ENCODE results near the gene ADAMTSL1.

DNA sequence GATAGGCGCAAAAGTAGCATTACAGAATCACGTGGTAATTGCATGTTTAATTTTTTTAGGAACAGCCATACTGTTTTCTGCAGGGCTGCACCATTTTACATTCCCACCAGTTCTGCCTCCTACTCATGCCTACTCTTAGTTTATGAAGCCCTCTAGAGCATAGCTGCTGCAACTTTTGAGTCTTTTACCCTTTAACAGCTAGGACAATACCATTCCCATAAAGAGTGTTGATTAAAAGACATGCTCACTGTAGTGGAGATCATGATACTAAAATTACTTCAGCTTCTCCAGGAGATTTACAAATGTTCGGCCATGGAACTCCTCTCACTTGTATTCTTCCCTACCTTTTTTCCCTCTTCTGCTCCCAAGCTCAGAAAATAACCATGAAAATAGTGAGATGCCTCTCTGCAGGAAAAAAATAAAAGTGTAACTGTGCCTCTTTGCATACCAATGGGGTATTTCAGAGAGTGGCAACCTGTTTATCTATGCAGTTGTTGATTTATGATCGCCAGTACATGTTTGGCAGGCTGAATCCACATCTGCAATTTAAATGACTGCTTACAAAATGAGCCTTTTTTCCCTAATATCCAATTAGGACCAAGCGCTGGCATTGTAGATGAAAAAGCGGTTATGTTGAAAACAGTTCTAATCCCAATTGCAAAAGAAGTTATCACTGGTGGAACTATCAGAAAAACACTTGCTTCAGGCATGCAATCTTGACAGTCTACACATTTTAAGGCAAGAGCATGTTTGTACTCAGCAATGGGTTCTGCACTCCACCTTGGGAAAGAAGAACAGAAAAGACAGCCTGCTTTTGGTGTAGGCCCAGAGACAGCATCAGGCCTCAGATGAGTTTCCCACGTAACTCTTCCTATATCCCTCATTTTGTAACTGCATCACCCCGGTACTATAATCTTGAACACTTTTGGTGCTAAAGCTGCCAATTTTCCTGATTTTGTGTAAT, 131.1 kb downstream of the ADAMTSL1 start:
- TF ChIP-seq, protein P1, sequence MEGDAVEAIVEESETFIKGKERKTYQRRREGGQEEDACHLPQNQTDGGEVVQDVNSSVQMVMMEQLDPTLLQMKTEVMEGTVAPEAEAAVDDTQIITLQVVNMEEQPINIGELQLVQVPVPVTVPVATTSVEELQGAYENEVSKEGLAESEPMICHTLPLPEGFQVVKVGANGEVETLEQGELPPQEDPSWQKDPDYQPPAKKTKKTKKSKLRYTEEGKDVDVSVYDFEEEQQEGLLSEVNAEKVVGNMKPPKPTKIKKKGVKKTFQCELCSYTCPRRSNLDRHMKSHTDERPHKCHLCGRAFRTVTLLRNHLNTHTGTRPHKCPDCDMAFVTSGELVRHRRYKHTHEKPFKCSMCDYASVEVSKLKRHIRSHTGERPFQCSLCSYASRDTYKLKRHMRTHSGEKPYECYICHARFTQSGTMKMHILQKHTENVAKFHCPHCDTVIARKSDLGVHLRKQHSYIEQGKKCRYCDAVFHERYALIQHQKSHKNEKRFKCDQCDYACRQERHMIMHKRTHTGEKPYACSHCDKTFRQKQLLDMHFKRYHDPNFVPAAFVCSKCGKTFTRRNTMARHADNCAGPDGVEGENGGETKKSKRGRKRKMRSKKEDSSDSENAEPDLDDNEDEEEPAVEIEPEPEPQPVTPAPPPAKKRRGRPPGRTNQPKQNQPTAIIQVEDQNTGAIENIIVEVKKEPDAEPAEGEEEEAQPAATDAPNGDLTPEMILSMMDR (IDR thresholded peaks at IDR 0.05) = no peak
- TF ChIP-seq EP300 (IDR thresholded peaks at IDR 0.05; ENCODE audit: low read depth) (no peak), POLR2A (IDR thresholded peaks at IDR 0.05) (no peak)

All from transverse colon (tissue), 3 donors.